GM10847 (cell line): ENCODE data around the gene HNRNPLL.
A peak's percentile ranks its signal among the peaks of the same experiment; 100 is the strongest.

Experiments
- POLR2A ChIP-seq: IDR thresholded peaks from 2 replicates; pipeline ENCODE4 v1.6.1; 2011; ENCODE audit not compliant: insufficient read length; ENCODE audit errors: extremely low read depth

HNRNPLL gene

GRCh38 chr2:38602732-38603401, at the start of gene HNRNPLL:
Gene HNRNPLL (minus strand): TSS chr2:38602928. CDS start chr2:38602626, 302 bp downstream.
- TF ChIP-seq POLR2A, result peak; percentile 25

DNA sequence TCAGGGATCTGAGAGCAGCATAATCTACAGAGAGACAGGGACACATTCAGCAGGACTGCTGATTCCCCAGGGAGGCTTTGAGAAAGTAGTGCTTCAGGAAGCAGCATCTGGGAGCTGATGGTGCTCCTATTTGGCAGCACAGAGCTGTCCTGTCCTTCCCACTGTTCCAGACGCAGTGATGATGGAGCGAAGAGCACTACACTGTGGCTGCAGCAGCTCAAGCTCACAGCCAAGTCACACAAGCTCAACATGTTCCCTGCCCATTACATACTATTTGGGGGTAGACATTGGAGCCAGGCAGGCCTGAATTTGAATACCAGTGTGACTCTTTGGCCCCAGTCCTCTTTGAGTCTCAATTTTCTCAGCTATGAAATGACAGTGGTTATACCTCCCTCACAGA, 48.0 kb upstream of the HNRNPLL start:
- TF ChIP-seq POLR2A, result no peak

GRCh38 chr2:38650012-38650411, 47.3 kb upstream of the HNRNPLL start:
- TF ChIP-seq POLR2A, result no peak

DNA sequence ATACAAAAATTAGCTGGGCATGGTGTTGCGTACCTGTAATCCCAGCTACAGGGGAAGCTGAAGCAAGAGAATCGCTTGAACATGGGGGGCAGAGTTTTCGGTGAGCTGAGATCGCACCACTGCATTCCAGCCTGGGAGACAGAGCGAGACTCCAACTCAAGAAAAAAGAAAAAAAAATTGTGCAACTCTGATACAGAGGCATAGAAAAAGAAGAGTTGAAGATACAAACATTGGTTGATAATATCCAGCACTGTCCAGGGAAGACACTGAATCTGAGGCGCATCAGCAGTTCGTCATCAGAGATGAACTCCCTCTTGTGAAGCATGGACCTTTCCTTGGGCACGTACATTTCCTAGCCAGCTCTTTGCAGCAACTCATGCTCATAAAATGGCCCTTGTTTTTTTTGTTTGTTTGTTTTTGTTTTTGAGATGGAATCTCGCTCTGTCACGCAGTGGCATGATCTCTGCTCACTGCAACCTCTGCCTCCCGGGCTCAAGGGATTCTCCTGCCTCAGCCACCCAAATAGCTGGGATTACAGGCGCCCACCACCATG, 46.5 kb upstream of the HNRNPLL start:
- no peak for TF ChIP-seq POLR2A

DNA sequence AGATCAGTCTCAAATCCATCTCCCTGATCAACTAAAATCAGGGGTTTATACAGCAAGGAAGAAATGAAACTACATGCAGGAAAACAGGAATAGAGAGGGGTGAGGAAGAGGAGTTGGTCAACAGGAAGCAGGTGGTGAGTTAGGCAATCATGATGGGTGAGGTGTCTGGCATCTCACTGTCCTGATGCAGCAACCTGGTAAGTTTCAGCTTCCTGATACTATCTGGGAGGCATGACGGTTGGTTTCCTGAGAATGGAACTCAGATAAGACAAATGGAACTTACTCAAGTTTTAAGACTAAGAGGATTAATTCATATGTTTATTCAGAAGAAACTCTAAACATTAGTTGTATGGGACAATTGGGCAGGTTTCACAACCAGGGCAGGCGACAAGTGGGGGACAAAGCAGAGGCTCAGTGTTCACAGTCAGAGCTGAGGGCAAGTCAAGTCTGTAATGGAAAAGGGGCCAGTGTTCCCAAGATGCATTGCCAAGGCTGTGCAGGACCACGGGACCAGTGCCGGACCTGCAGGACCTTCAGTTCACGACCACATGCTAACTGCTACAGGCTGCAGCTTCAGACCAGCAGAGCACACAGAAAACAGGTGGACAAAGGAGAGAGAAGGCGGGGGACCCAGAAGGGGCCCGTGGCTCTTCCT, 45.5 kb upstream of the HNRNPLL start:
- no peak for TF ChIP-seq POLR2A

DNA sequence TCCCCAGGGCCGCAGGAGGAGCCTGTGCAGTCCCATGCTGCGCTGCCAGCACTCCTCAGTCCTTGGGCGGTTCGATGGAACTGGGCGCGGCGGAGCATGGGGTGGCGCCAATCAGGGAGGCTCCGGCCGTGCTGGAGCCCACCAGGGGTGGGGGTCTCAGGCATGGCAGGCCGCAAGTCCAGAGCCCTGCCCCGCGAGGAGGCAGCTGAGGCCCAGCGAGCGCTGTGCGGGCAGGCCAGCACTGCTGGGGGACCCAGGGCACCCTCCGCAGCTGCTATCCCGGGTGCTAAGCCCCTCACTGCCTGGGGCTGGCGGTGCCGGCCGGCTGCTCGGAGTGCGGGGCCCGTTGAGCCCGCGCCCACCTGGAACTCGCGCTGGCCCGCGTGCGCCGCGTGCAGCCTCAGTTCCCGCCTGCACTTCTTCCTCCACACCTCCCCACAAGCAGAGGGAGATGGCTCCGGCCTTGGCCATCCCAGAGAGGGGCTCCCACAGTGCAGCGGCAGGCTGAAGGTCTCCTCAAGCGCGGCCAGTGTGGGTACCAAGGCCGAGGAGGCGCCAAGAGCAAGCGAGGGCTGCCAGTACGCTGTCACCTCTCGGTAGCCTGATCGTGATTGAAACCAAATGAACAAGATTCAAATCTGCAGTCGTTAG, 40.4 kb upstream of the HNRNPLL start:
- TF ChIP-seq POLR2A, result no peak

GRCh38 chr2:38636069-38636468, 33.3 kb upstream of the HNRNPLL start:
- no peak for TF ChIP-seq POLR2A

GRCh38 chr2:38635139-38635538, 32.4 kb upstream of the HNRNPLL start:
- TF ChIP-seq POLR2A, result no peak

DNA sequence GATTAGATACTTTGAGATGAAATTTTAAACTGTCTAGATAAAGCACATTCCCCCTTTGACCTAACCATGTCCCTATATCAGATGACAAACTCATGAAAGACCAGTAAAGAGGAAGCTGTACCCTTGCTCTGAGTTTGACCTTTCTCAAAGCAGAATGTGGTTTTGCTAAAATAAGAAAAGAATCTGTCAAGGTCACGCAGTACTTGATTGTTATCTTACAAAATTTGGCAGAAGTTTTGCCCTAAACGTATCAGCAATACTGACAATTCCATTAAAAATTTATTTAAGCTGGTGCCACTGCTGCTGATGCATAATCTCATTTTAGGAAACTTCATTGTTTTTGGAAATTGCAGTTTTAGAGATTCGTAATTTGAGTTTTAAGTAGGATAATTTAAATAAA, 32.0 kb upstream of the HNRNPLL start:
- TF ChIP-seq POLR2A, result no peak

GRCh38 chr2:38633895-38634294, 31.2 kb upstream of the HNRNPLL start:
- TF ChIP-seq POLR2A, result no peak

DNA sequence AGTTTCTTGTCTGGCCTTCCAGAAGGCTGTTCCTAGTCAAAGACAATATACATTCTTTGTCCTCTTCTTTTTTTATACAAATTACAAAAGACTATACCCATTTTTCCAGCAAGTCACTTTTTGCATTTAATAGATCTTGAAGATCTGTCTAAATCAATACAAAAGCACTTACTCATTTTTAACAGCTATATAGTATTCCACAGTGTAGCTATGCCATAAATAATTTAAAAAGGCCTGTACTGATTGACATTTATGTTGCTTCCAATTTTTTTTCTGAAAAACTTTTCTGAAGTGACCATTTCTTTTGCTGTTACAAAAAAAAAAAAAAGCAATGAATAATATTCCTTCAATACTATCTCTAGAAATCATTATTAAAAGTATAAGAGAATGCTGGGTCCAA, 30.3 kb upstream of the HNRNPLL start:
- TF ChIP-seq POLR2A, result no peak

DNA sequence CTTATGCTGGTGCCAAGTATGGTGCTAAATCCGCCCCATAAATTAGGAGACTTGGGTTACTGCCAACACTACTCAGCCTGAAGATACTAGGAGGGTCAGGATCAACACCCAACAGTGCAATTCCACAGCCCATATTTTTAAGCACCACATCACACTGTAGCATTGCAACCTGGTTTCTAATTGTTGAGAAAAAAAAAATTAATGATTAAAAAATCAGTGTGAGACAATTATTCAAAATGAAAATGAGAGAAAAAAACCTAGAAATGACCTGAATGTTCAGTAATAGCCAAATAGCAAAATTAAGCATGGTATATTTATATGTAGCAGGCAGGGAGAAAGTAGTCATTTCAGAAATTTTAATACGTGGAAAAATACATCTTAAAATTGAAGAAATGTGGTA, 29.2 kb upstream of the HNRNPLL start:
- TF ChIP-seq POLR2A, result no peak

- no peak for TF ChIP-seq POLR2A
Observed at GRCh38 chr2:38629684-38630083, 27.0 kb upstream of the HNRNPLL start.

GRCh38 chr2:38627391-38627790, 24.7 kb upstream of the HNRNPLL start:
- no peak for TF ChIP-seq POLR2A

GRCh38 chr2:38626326-38627035, 23.8 kb upstream of the HNRNPLL start:
- TF ChIP-seq POLR2A, result no peak
